Measurements from ENCODE around the gene PBX1.

Gene PBX1

DNA sequence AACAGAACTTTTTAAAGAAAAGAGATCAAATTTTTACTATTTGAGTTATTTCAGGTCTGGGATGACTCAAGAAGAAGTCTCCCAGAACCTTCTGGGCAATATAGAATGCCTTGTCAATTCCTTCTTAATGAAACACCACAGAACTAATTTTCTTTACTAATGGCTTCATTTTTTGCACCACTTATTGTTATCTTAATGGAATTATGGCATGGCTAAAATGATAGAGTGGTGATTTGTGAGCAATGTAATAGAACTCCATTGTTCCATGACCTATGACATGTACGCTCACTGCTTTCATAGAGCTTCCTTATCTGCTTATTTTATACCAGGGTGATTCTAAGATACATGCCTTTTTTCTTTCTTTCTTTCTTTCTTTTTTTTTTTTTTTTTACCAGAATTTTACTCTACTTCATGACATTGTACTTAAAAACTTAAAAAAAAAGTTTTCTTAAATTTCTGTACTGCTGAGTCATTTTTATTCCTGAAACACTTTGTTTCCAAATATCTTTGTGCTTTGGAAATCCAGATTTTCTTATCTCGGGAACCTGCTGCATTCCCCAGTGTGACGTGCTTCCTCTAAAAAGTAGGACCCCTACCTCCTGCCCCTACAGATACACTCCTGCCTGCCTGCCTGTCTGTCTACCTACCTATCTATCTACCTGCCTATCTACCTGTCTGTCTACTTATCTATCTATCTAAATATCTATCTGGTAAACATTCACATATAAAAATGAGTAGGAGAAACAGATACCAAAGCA lies 284.9 kb downstream of the PBX1 start:
- no peak for DNase-seq

DNA sequence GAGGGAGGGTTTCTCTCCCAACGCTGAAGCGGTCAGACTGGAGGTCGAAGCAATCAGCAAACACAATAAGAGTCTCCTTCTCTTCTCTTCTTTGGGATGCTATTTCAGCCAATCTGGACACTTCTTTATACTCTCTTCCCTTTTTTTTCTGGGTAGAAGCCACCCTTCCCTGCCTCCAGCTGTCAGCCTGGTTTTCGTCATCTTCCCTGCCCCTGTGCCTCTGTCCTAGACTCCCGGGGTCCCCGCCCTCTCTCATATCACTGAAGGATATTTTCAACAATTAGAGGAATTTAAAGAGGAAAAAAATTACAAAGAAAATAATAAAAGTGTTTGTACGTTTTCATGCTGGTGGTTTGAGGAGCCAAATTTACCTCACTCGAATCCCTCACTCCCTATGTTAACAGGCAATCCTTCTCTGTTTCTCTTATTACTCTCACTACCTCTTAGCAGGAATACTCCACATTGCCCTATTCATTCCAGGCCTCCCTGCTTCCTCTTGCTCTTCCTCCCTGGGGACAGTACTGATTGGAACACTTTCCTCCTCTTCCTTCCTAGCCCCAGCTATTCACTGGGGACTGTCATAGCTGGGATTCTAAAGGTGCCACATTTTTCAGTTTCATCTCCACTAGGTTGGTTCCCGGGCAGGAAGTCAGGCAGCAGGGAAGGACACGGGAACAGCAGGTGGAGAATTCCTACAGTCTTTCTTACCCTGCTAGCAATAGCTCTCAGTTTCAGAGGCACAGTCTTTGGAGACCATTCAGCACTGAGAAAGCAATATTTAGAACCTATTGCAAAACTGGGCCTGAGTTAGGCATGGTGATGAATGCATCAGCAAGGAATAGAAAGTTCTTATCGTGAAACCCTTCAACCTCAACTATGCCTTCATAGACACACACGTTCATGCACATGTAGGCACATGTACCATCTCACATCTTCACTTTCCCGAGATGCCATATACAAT lies 288.0 kb downstream of the PBX1 start:
- no peak for DNase-seq

DNA sequence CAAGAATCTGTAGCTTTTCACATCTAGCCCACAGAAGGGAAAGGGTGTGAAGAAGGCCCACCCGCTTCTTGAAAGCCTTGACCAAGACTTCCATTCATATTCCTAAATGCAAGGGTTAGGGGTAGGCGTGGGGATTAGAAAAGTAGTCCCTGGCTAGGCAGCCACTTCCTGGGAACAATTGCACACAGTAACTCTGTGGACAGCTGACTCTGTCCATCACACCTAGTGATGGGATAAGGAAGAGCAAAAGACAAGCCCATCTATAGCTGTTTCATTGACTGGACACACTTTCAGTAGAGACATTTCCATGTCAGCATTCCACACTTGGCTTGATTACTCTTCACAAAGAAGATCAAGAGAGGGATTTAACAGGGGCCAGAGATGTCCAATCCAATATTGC lies 294.2 kb downstream of the PBX1 start:
- DNase-seq: no peak

DNA sequence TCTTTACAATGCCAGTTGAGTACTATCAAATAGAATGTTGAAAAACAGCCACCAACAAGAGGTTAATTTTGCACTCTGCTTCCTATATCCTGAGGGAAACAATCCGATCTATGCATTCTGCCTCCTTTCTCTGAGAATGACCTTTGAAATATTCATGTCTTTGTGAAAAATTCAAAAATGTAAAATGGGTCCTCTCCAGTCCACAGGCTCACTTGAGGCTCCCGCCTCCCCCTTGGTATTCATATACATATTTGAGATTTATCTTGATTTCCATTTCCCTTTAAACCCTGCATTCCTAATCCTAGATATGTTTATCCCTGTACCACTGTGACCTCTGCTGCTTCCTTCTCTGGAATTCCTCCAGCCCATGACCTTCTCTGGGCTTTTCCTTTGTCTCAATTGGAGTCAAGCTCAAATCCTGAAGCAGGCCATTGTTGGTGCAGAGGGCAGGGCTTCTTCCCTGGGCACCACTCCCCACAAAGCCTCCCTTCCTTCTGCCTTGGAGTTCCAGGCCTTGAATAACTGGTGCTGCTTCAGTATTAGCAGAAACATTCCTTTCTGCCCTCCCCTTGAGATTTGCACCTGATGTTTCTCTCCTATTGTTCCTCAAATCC lies 296.8 kb downstream of the PBX1 start:
- no peak for DNase-seq

DNA sequence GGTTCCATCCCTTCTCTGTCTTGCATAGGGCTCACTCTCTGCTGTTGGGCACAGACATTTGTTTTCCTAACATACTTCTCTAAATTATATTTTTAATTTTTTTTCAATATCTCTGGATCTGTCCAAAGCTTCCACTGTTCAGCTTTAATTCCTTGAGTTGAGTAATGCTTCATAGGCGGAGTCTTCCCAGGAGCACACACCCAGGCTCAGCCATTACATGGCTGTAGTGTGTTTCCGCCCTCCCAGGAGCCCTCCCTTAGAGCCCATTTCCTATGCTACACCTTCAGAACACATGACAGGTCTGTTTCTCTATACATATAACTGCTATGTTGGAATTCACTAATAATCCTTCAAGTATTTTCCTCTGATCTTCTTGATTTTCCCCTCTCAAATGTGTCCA lies 297.4 kb downstream of the PBX1 start:
- no peak for DNase-seq

DNA sequence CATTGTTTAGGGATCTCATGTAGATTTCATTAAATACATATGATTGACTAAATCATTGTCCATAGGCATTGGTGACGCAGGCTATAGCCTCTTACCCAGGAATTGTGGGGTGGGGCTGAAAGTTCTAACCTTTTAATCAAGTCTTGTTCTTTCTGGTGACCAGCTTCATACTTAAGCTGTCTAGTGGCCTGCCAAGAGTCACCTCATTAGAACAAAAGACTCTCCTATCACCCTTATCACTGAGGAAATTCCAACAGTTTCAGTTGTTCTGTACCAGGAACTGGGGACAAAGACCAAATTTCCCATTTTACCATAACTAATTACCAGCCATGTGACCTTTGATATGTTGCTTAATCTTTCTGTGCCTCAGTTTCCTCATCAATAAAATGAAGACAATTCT lies 298.5 kb downstream of the PBX1 start:
- DNase-seq: no peak

DNA sequence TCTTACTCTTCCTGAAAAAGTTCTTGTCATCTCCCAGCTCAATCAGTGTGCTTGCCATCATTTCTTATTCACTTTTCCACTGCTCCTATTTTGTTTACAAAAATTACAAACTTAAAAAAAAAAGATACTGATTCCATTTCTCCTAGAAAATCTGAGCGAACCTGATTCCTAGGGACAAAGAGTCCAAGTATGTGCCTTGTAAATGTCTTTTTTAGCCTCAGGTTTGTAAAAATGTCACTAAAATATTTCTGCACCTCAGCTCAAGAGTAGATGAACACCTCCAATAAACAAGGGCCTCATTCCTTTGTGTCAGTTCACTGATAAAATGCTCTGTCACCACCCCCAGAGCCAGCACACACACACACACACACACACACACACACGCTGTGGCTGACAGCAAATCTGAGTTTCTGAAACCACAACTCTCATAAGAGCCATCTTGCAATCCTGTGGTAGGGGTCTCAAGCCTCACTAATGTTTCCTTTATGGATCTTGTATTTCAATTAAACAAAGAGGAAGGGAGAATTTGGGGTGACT lies 299.2 kb downstream of the PBX1 start:
- DNase-seq: no peak

DNA sequence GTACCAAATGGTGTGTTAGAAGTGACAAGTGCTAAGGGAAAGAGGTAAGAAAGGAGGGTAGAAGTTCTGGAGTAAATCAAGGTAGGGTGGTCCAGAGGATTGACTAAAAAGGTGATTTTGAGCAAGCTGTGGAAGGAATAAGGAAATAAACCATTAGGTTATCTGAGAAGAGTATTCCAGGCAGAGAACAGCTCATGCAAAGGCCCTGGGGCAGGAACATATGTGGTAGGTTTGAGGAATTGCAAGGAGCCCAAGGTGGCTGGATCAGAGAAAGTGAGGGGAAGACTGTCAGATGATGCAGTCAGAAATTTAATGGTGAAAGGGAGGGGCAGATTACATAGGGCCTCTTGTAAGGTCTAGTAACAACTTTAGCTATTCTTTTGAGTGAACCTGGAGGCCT lies 302.6 kb downstream of the PBX1 start:
- no peak for DNase-seq

DNA sequence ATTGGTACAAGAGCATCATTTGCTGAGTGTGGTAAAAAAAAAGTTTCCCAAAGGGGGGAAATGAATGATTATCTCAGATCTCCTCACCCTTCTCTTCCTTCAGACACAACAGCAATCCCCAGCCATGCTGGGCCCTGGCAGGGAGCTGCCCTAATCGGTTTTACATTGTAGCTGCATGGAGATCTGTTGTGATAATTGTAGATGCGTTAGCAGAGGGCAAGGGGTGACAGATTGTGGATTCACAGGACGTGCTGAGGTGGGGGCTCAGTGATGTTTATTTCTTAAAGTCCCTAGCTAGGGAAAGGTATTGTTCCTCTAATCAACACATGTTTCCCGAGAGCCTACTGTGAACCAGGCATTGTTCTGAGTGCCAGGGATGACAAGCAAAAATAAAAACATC lies 304.1 kb downstream of the PBX1 start:
- DNase-seq: no peak

DNA sequence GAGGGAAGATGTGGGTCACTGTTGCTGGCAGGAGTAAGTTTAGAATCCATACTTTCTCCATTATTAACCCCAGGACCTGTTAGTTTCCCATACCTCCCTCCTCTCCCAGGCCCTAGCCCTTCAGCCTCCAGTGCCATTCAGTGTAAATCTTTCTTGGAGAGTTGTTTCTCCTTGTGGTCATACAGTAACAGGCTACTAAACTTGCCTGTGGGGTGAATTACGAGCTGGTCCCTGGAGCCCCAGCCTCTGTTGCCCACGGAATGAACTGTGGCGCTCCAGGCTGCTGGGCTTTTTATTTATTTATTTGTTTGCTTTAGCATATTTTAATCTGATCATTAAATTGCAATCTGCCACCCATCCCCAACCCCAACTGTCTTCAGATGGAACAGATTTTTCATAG lies 305.2 kb downstream of the PBX1 start:
- DNase-seq: no peak

DNA sequence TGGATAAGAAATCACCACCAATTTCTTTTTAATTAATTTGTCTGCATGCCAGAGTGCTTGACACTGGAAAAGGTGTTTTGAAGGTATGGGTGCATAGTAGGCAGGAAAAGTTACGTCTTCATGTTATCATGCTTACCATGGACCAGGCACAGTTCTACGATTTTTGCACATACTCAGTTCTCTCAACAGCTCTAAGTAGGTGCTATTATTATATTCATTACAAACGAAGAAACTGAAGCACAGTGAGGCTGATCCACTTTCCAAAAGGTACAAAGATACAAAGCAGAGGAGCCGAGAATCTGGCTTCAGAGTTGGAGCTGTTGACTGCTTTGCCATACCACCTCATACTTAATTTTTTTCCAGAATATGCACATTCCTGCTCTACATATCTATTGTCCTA lies 306.4 kb downstream of the PBX1 start:
- no peak for DNase-seq

DNA sequence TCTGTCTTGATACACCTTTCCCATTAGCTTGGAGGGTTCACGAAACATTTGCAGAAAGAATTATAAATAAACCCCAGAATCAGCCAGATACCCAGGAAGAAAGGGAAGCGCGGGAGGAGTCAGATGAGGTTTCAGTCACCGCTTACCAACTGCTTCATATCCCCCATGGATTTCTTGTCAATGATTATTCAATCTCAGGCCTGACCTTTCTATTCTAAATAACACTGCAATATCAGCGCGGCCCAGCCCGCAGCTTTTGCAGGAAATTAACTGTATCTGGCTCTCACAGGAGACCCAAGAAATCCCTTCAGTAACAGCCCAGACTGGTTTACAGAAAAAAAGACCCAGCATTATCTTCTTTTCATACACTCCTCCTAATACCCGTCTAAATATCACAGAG lies 308.6 kb downstream of the PBX1 start:
- no peak for DNase-seq

DNA sequence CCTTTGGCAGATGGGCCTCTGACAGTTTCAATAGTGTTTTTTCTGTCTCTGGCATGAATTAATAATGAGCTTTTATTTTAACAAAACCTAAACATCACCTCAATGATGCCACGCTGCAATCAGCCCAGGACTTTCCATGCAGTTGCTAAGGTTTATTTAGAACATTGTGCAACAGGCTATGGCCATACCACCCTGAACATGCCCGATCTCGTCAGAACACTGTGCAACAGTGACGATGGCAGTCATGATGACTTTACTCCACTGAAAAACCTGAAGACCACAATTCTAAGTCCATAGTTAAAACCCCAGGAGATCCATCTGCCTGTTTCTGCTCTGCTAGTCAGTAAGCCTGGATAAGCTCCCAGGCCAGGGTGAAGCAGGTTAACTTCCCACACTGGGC lies 310.0 kb downstream of the PBX1 start:
- DNase-seq: no peak

DNA sequence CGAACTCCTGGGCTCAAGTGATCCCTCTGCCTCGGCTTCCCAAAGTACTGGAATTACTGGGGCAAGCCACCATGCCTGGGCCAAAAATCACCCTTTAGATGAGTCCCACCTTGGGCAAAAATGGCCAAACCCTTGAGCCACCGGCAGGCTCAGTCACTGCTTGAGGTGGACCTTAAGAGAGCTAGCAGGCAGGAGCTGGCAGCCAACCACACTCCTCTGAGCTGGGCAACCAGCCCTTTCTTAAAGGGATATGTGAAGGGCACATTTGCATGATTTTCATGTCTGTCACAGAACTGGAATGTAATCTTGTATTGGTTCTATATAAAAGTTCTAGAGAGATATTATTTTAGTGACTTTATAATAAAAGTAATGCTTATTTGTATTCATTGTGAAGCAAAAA lies 316.5 kb downstream of the PBX1 start:
- no peak for DNase-seq

DNA sequence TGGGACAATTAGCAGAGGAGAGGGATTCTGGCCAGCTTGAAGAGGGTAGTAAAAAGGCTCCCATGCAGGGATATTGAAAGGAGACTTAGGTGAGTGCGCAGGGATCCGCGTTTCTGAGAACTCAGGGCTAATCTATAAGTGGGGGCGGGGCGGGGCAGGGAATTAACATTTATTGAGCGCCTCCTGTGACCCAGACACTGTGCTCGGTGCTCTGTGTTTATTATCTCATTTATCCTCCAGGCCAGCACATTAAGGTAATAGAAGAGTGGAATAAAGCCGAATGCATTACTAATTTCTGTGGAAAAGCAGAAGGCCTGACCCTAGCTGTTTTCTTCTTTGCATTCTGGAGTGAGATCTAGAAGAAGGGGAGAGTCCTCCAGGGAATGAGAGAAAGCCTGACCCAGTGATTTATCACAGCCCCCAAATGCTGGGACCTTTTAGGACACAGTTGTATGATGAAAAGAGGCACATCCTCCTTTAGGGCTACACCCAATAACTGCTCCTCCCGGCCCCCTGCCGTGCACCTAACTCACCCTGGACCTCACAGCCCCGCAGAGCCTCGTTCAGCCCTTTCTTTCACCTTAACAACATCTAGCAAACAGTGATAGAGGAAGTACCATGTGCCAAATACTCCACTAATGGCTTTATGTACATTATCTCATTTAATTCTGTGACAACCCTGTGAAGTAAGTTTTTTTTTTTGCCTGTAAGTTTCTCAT lies 317.6 kb downstream of the PBX1 start:
- no peak for DNase-seq

DNA sequence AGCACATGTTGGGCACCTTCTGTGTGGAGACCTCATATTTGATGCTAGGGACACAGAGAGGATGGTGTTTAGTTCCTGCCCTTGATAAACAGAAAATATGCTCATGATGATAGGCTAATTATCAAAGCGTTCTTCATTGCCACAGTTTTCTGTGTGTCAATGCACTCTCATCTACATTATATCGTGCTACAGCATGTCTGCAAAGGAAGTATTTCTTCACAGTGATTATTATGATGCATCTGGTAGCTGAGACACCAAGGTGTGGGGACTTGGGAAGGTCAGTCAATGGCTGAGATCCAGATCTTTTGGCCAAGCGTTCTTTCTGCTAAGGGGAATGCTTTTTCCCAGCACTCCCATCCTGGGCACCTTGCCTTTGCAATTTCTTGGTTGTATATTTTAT lies 321.2 kb downstream of the PBX1 start:
- no peak for DNase-seq

DNA sequence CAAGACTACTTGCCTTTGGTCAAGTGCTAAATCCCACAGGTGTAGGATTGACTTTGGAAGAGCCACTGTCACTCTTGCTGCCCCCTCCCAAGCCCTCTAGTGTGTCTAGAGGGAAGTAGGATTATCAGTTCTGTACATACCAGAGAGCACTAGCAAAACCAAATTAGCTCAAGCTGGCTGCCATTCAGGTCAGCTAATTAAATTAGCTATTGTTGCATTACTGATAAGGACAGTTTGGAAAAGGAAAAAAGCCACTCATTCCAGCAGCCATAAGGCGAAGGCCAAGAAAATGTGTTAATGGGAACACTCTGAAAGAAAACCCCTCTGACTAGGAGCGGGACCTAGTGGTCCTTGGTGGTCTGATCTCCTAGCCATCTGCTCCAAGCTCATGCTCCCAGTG lies 321.7 kb downstream of the PBX1 start:
- no peak for DNase-seq

DNA sequence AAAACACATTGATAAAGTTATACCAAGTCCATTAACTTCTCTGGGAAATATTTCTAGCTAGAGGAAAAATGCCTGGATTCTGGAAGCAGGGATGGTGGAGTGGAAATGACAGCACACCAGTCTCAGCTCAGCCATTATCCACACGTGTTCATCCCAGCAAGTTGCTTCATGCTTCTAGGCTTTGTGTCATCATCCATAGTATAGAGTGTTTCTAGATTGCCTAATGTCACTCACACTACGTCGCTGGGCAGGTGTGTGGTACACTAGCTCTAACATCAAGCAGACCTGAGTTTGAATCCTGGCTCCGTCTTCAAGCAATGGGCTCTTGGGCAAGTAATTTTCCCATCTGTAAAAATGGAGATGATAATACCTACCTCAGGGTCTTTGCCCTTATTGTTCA lies 326.3 kb downstream of the PBX1 start:
- DNase-seq: no peak

DNA sequence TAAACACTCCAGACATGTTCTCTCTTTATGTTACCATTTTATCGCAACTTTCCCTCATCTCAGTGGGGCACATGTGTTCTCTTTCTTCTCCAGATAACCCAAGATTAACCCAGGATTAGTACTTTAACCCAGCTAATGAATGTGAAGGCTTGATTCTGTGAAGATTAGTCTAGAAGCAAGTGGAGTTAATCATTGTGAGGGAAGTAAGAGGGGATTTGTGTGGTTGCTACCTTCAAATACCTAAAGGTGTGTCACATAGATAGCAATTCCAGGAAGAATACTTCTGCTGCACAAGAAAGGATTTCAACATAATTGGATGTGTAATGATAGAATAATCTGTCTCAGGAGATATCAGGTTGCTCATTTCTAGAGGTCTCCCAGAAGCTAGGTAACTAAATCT lies 327.1 kb downstream of the PBX1 start:
- DNase-seq: no peak

DNA sequence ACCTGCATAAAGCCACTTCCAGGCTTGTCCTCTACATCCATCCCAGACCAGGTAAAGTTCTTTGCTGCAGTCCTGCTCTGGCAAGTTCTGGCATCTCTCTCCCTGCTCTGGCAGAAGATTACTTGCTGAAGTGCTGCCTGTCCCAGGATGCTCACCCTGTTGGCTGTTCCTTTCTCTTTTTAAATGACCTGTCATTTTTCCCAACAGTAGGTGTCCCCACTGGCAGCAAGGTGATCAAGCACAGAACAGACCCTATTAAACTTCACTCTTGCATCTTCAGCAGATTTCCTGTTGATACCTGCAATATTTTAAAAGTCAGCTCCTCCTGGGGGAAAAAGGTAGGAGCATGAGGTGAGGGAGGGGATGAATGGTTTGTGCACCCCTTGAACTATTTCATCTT lies 332.6 kb downstream of the PBX1 start:
- DNase-seq: no peak

DNA sequence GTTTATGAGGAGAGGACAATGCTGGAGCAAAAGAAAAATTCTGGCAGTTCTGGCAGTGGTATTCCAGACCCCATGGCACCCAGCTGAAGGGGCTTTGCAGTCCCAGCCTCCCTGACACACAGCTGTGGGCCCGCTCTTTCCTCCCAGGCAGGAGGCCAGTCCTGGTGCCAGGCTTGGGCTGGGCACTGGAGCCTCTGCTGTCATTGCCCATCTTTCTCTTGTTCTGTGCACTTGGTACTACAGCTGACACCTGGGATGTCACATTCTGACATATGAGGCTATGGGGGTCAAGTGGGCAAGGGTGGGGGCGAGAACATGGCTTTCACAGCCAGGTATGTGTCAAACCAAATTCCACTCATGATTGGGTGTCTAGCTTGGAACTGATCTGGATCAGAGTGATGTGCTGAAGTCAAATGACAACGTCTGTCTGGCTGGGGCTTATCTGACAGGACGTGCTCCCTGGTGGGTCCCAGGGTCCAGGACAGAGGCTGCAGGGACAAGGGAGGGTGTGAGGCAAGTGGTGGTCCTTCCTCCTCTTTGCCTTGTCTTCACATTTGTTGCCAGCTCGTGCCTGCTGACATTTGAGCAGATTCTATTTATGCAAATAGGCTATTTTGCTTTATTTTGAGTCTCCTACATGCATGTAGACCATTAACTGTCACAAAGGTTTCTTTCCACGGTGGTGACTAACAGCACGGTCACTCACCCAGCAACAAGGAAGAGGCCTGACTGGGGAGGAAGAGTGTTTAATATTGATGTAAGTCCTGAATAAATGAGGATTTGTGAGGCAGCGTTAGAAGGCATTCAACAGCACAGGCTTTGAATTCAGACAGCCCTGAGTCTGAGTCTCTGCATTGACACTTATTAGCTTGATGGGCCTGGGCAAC lies 336.3 kb downstream of the PBX1 start:
- DNase-seq: no peak

DNA sequence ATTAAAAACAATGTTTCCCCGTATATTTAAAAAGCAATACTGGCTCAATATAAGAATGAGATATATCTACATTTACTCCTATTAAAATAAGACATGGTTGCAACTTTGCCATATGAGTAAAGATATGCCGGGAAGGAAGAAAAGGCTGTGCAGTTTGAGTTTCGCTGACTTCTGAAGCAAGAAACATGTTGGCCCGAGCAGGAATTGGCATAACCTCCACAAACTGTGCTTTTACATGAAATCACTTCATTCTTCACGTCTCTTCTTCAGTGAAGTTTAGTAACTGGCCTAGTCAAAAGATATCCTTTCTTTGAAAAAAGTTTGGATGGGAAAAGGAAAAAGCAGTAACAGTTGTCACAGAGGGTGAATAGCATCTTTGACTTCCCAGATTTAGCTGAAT lies 342.0 kb downstream of the PBX1 start:
- no peak for DNase-seq
